Measurements from ENCODE around the gene GHITM.

- TF ChIP-seq CTCF (conservative IDR thresholded peaks at IDR 0.05; ENCODE audit: low read depth in 2 of 2) (no peak), STAT1 (IDR thresholded peaks at IDR 0.05; ENCODE audit: unreplicated experiment) (no peak)
Measured at GRCh38 chr10:84176836-84177474, 37.6 kb downstream of the GHITM start.
